Measurements from ENCODE around the gene MRE11.

DNA sequence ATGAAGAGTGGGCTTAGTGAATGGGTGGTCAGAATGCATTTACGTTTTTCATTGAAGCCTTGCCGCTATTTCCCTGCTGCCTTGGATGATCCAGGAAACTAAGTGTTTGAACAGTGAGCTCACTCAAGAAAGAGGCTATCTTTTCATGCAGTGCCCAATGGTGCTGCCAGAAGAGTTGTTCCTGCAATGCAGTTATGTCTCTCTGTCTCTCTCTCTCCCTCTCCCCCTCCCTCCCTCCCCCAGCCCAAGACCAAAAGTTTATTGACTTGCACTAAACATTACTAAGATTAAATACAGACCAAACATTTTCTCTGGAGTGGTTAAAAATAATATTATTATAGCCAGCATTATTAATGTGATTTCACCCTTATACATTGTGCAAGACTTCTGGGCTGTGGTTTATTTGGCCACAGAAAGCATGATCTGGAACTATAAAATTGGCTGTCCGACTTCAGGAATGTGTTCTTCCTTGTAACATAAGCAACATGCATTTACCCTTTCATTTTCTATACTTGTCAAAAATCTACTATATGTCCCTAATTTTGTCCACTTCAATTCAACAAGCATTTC lies 43.5 kb upstream of the MRE11 start:
- TF ChIP-seq, protein P1, sequence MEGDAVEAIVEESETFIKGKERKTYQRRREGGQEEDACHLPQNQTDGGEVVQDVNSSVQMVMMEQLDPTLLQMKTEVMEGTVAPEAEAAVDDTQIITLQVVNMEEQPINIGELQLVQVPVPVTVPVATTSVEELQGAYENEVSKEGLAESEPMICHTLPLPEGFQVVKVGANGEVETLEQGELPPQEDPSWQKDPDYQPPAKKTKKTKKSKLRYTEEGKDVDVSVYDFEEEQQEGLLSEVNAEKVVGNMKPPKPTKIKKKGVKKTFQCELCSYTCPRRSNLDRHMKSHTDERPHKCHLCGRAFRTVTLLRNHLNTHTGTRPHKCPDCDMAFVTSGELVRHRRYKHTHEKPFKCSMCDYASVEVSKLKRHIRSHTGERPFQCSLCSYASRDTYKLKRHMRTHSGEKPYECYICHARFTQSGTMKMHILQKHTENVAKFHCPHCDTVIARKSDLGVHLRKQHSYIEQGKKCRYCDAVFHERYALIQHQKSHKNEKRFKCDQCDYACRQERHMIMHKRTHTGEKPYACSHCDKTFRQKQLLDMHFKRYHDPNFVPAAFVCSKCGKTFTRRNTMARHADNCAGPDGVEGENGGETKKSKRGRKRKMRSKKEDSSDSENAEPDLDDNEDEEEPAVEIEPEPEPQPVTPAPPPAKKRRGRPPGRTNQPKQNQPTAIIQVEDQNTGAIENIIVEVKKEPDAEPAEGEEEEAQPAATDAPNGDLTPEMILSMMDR (IDR thresholded peaks at IDR 0.05; ENCODE audit: low read depth, low read length, missing input control), result no peak
- TF ChIP-seq, protein P2, sequence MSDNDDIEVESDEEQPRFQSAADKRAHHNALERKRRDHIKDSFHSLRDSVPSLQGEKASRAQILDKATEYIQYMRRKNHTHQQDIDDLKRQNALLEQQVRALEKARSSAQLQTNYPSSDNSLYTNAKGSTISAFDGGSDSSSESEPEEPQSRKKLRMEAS (IDR thresholded peaks at IDR 0.05), result no peak
- TF ChIP-seq SP1 (IDR thresholded peaks at IDR 0.05) (no peak), ATF3 (IDR thresholded peaks at IDR 0.05) (no peak), GABPA (IDR thresholded peaks at IDR 0.05 in 1 of 2, conservative IDR thresholded peaks at IDR 0.05 in 1 of 2) (no peak), TAF1 (conservative IDR thresholded peaks at IDR 0.05) (no peak)
- TF ChIP-seq, protein P3, sequence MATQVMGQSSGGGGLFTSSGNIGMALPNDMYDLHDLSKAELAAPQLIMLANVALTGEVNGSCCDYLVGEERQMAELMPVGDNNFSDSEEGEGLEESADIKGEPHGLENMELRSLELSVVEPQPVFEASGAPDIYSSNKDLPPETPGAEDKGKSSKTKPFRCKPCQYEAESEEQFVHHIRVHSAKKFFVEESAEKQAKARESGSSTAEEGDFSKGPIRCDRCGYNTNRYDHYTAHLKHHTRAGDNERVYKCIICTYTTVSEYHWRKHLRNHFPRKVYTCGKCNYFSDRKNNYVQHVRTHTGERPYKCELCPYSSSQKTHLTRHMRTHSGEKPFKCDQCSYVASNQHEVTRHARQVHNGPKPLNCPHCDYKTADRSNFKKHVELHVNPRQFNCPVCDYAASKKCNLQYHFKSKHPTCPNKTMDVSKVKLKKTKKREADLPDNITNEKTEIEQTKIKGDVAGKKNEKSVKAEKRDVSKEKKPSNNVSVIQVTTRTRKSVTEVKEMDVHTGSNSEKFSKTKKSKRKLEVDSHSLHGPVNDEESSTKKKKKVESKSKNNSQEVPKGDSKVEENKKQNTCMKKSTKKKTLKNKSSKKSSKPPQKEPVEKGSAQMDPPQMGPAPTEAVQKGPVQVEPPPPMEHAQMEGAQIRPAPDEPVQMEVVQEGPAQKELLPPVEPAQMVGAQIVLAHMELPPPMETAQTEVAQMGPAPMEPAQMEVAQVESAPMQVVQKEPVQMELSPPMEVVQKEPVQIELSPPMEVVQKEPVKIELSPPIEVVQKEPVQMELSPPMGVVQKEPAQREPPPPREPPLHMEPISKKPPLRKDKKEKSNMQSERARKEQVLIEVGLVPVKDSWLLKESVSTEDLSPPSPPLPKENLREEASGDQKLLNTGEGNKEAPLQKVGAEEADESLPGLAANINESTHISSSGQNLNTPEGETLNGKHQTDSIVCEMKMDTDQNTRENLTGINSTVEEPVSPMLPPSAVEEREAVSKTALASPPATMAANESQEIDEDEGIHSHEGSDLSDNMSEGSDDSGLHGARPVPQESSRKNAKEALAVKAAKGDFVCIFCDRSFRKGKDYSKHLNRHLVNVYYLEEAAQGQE (IDR thresholded peaks at IDR 0.05), result no peak

Data from liver (tissue), 3 donors.